ENCODE data around the gene HTR1E. TPM values are rescaled to one million over a fixed set of nuclear protein-coding genes. Genes with fewer than 3 reads are reported as not detected.

HTR1E gene
- total RNA-seq, 1 donor from 2014 or later: not detected

DNA sequence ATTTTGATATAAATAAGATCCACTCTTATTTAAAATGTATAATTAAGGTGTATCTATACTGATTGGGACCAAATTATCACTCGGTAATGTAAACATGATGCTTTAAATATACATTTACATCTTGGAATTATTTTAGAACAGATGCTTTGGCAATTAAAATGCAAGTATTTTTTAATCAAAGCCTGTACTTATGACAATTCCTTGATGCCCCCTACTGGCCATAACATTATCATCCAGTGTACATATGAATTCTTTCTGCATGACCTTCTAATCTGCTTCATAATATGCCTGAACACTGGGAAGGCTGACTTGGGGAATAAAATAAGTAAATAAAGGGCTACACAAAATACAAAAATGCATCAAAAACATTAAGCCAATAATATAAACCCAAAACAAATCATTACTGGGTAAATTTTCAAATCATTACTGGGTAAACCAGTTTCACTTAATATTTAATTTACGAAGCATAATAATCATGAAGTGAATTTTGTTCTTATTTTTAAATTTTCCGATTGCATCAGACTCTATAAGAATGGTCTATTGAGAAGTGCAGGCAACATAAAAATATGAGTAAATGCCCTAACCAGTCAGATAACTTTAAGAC is 92.5 kb downstream of the HTR1E start:
- no peaks in the 10 kb centered on the region for H3K4me1 ChIP-seq (ENCODE audit: control insufficient read depth in 3 of 3, insufficient read depth in 3 of 3, low read length in 3 of 3)
- H3K4me3 ChIP-seq (ENCODE audit: low read length in 3 of 3): no peak overlapping the region
- H3K27ac ChIP-seq (ENCODE audit: low read depth, low read length): no peak overlapping the region
- H3K27me3 ChIP-seq (ENCODE audit: control insufficient read depth in 3 of 3, insufficient read depth in 3 of 3, low read length in 3 of 3): no peaks in the 10 kb centered on the region
- no peak overlapping the region for H3K9ac ChIP-seq (ENCODE audit: low read depth in 1 of 3, low read length in 3 of 3)
- H3K9me3 ChIP-seq (ENCODE audit: control insufficient read depth in 3 of 3, low read length in 3 of 3): no peaks in the 10 kb centered on the region
- H3K36me3 ChIP-seq (ENCODE audit: control insufficient read depth in 3 of 3, insufficient read depth in 3 of 3, low read length in 3 of 3): no peaks in the 10 kb centered on the region

DNA sequence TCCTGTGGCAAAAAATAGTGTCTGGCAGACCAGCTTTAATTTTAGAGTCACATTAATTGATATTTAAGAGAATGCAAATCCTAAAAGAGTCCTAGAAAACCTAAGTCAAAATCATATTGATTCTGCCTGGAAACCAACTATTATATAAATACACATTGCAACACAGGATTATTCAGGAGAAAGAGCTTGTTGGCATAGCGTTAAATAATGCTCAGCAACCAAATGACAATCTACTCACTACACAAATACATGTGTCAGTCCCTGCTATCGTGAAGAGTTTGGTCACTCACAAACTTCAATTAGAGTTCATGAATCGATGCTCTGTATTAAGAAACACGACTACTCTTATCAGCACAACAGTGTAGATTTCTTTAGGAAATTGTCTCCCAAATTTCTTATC is 103.4 kb downstream of the HTR1E start:
- Histone ChIP-seq H3K9me3 (ENCODE audit: control insufficient read depth in 3 of 3, low read length in 3 of 3) (no peaks in the 10 kb centered on the region), H3K4me1 (ENCODE audit: control insufficient read depth in 3 of 3, insufficient read depth in 3 of 3, low read length in 3 of 3) (no peaks in the 10 kb centered on the region), H3K9ac (ENCODE audit: low read depth in 1 of 3, low read length in 3 of 3) (no peak overlapping the region), H3K4me3 (ENCODE audit: low read length in 3 of 3) (no peak overlapping the region), H3K27ac (ENCODE audit: low read depth, low read length) (no peak overlapping the region), H3K27me3 (ENCODE audit: control insufficient read depth in 3 of 3, insufficient read depth in 3 of 3, low read length in 3 of 3) (no peaks in the 10 kb centered on the region), H3K36me3 (ENCODE audit: control insufficient read depth in 3 of 3, insufficient read depth in 3 of 3, low read length in 3 of 3) (no peaks in the 10 kb centered on the region)

DNA sequence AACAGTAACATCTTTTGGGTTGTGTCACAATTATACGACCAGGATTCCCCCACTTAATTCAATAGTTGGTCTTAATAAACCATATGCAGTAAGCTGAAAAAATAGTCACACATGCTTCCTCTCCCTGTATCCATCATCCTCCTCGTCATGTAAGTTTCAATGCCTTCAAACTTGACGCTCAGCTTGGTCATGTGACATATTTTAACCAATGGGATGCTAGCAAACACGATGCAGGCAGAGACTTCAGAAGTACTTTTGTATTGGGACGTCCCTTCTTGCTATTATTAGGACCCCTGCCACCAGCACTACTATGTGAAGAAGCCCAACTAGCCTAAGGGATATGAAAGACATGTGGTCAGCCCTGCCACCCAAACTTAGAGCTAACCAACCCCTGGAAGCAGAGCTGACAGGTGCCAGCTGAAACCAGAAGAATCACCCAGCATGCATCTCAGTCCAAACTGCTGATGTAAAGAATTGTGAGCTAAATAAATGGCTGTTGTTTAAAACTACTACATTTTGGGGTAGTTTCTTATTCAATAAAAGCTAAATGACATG is 108.3 kb downstream of the HTR1E start:
- H3K36me3 ChIP-seq (ENCODE audit: control insufficient read depth in 3 of 3, insufficient read depth in 3 of 3, low read length in 3 of 3): no peaks in the 10 kb centered on the region
- H3K4me1 ChIP-seq (ENCODE audit: control insufficient read depth in 3 of 3, insufficient read depth in 3 of 3, low read length in 3 of 3): no peaks in the 10 kb centered on the region
- H3K9ac ChIP-seq (ENCODE audit: low read depth in 1 of 3, low read length in 3 of 3): no peak overlapping the region
- H3K27me3 ChIP-seq (ENCODE audit: control insufficient read depth in 3 of 3, insufficient read depth in 3 of 3, low read length in 3 of 3): no peaks in the 10 kb centered on the region
- no peak overlapping the region for H3K27ac ChIP-seq (ENCODE audit: low read depth, low read length)
- no peak overlapping the region for H3K4me3 ChIP-seq (ENCODE audit: low read length in 3 of 3)
- H3K9me3 ChIP-seq (ENCODE audit: control insufficient read depth in 3 of 3, low read length in 3 of 3): no peaks in the 10 kb centered on the region

DNA sequence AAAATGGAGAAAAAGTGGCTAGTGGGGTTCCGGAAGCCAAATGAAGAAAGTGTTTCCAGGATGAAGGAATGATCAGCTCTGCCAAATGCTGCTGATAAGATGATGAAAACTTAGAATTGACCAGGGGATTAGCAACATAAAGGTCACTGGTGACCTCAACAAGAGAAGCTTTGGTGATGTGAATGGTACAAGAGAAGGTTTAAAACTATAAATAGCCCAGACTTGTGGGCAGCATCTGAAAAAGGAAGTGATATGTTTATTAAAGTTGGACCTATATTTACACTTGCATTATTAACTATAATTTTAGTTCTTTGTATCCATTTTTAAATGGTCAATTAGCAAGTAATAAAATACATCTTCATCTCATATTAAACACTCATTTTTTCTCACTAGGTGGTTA is 112.5 kb downstream of the HTR1E start:
- H3K27ac ChIP-seq (ENCODE audit: low read depth, low read length): no peak overlapping the region
- no peaks in the 10 kb centered on the region for H3K9me3 ChIP-seq (ENCODE audit: control insufficient read depth in 3 of 3, low read length in 3 of 3)
- no peaks in the 10 kb centered on the region for H3K4me1 ChIP-seq (ENCODE audit: control insufficient read depth in 3 of 3, insufficient read depth in 3 of 3, low read length in 3 of 3)
- no peaks in the 10 kb centered on the region for H3K36me3 ChIP-seq (ENCODE audit: control insufficient read depth in 3 of 3, insufficient read depth in 3 of 3, low read length in 3 of 3)
- no peak overlapping the region for H3K9ac ChIP-seq (ENCODE audit: low read depth in 1 of 3, low read length in 3 of 3)
- no peaks in the 10 kb centered on the region for H3K27me3 ChIP-seq (ENCODE audit: control insufficient read depth in 3 of 3, insufficient read depth in 3 of 3, low read length in 3 of 3)
- no peak overlapping the region for H3K4me3 ChIP-seq (ENCODE audit: low read length in 3 of 3)

DNA sequence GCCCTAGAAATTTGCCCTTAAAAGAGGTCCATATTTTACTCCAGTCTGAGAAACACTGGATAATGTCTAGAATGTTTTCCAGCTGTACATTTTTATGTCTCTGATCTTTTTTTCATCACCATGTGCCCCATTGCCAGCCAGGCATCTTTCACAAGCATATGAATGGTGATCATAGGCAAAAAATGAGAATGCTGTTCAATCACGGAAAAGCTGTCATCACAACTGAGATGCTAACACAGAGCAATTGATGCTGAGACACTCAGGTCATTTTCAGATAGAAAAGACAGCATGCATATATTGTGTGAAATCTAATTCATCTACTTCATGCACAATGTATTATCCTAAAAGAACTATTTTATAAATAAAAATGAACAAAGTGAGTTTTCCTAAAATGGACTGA is 116.0 kb downstream of the HTR1E start:
- Histone ChIP-seq H3K9ac (ENCODE audit: low read depth in 1 of 3, low read length in 3 of 3) (no peak overlapping the region), H3K27ac (ENCODE audit: low read depth, low read length) (no peak overlapping the region), H3K36me3 (ENCODE audit: control insufficient read depth in 3 of 3, insufficient read depth in 3 of 3, low read length in 3 of 3) (no peaks in the 10 kb centered on the region), H3K4me1 (ENCODE audit: control insufficient read depth in 3 of 3, insufficient read depth in 3 of 3, low read length in 3 of 3) (no peaks in the 10 kb centered on the region), H3K27me3 (ENCODE audit: control insufficient read depth in 3 of 3, insufficient read depth in 3 of 3, low read length in 3 of 3) (no peaks in the 10 kb centered on the region), H3K4me3 (ENCODE audit: low read length in 3 of 3) (no peak overlapping the region), H3K9me3 (ENCODE audit: control insufficient read depth in 3 of 3, low read length in 3 of 3) (no peaks in the 10 kb centered on the region)

DNA sequence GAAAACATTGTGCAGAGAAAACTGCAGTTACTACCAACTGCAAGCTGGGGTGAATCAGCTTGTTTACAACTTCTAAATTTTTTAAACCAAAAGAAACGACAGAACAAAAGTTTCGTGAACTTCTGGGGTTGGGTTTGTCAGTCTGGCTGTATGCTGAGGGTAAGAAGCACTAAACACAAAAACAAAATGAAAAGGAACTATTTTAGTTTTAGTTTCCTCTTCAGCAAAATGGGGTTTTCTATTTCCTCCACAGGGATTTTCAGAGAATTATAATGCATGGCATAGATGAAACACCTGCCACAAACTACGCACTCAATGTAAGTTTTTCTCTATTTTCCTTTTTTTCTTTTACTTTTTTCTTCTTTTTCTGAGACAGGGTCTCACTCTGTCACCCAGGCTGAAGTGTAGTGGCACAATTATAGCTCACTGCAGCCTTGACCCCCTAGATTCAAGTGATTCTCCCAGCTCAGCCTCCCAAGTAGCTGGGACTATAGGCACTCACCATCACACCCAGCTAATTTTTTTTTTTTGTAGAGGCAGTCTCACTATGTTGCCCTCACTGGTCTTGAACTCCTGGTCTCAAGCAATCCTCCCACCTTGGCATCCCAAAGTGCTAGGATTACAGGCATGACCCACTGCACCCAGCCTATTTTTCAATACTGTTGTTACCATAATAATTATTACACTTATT is 117.0 kb downstream of the HTR1E start:
- no peaks in the 10 kb centered on the region for H3K9me3 ChIP-seq (ENCODE audit: control insufficient read depth in 3 of 3, low read length in 3 of 3)
- H3K36me3 ChIP-seq (ENCODE audit: control insufficient read depth in 3 of 3, insufficient read depth in 3 of 3, low read length in 3 of 3): no peaks in the 10 kb centered on the region
- no peaks in the 10 kb centered on the region for H3K27me3 ChIP-seq (ENCODE audit: control insufficient read depth in 3 of 3, insufficient read depth in 3 of 3, low read length in 3 of 3)
- H3K4me3 ChIP-seq (ENCODE audit: low read length in 3 of 3): no peak overlapping the region
- no peaks in the 10 kb centered on the region for H3K4me1 ChIP-seq (ENCODE audit: control insufficient read depth in 3 of 3, insufficient read depth in 3 of 3, low read length in 3 of 3)
- H3K27ac ChIP-seq (ENCODE audit: low read depth, low read length): no peak overlapping the region
- H3K9ac ChIP-seq (ENCODE audit: low read depth in 1 of 3, low read length in 3 of 3): no peak overlapping the region

DNA sequence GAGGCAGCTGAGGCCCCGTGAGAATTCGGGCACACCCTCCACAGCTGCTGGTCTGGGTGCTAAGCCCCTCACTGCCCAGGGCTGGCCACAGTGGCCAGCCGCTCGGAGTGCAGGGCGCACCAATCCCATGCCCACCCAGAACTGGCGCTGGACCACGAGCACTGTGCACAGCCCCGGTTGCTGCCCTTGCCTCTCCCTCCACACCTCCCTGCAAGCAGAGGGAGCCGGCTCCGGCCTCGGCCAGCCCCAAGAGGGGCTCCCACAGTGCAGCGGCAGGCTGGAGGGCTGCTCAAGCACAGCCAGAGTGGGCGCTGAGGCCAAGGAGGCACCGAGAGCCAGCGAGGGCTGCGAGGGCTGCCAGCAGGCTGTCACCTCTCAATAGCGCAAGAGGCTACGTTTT is 122.6 kb downstream of the HTR1E start:
- H3K27ac ChIP-seq (ENCODE audit: low read depth, low read length): no peak overlapping the region
- H3K4me3 ChIP-seq (ENCODE audit: low read length in 3 of 3): no peak overlapping the region
- H3K4me1 ChIP-seq (ENCODE audit: control insufficient read depth in 3 of 3, insufficient read depth in 3 of 3, low read length in 3 of 3): no peaks in the 10 kb centered on the region

DNA sequence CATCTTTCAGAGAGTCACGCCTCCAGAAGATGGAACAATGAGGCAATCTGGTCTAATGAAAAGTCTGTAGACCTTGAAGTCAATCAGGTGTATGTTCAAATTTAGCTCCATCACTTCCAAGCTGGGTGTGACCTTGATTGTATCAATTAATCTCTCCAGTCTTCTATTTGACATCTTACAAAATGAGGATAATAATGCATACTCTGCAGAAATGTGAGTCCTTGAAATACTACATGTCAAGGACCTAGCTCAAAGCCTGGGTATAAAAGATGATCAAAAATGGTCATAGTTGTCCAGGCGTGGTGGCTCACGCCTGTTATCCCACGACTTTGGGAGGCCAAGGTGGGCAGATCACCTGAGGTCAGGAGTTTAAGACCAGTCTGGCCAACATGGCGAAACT is 127.8 kb downstream of the HTR1E start:
- H3K27ac ChIP-seq (ENCODE audit: low read depth, low read length): no peak overlapping the region
- H3K4me3 ChIP-seq (ENCODE audit: low read length in 3 of 3): no peak overlapping the region
- no peaks in the 10 kb centered on the region for H3K4me1 ChIP-seq (ENCODE audit: control insufficient read depth in 3 of 3, insufficient read depth in 3 of 3, low read length in 3 of 3)
- no peak overlapping the region for H3K9ac ChIP-seq (ENCODE audit: low read depth in 1 of 3, low read length in 3 of 3)
- no peaks in the 10 kb centered on the region for H3K36me3 ChIP-seq (ENCODE audit: control insufficient read depth in 3 of 3, insufficient read depth in 3 of 3, low read length in 3 of 3)
- peaks cover 0 to 5% (median 3%) of the 10 kb centered on the region in 3 donors for H3K27me3 ChIP-seq (ENCODE audit: control insufficient read depth in 3 of 3, insufficient read depth in 3 of 3, low read length in 3 of 3)
- H3K9me3 ChIP-seq (ENCODE audit: control insufficient read depth in 3 of 3, low read length in 3 of 3): no peaks in the 10 kb centered on the region

More for the DNA sequence above, 122.6 kb downstream of the HTR1E start:
- Histone ChIP-seq H3K9me3 (ENCODE audit: control insufficient read depth in 3 of 3, low read length in 3 of 3) (no peaks in the 10 kb centered on the region), H3K9ac (ENCODE audit: low read depth in 1 of 3, low read length in 3 of 3) (no peak overlapping the region), H3K27me3 (ENCODE audit: control insufficient read depth in 3 of 3, insufficient read depth in 3 of 3, low read length in 3 of 3) (peaks cover 0 to 3% (median 0%) of the 10 kb centered on the region in 3 donors), H3K36me3 (ENCODE audit: control insufficient read depth in 3 of 3, insufficient read depth in 3 of 3, low read length in 3 of 3) (no peaks in the 10 kb centered on the region)

Small RNA genes within 50 kb of the gene (small RNA-seq; reads per million reads assigned to genes)
- not detected for gene AL157777.2
- not detected for gene MTHFD2P2

Other genes starting within 250 kb of the HTR1E start
- not detected for gene CGA, start 157.6 kb downstream of the HTR1E start, total RNA-seq
- gene ZNF292, start 218.0 kb downstream of the HTR1E start, total RNA-seq: 38.6 TPM

Measured in skeletal muscle tissue (tissue), 5 donors.